GM10248 (cell line): ENCODE results near the gene COG5.
"Not testable (repeated sequence)": the region's sequence is repeated elsewhere in the genome, so short reads cannot be mapped to it uniquely, and the experiment has no call there.

Source experiments
- CTCF ChIA-PET: fragments of 300-600 bp; sonication (Branson Sonifier 250); formaldehyde crosslinking; extraction: SDS; loops from one replicate; lab custom pipeline; 2021; ENCODE audit warnings: antibody characterized with exemption; lab: Yijun Ruan, JAX
- POLR2A ChIA-PET: fragments of 350-650 bp; sonication (Branson Sonifier 250); formaldehyde crosslinking; extraction: SDS; loops from one replicate; lab custom pipeline; 2020; ENCODE audit warnings: antibody characterized with exemption; lab: Yijun Ruan, JAX
- DNase-seq: peaks from one replicate; pipeline ENCODE4 v3.0.0; 2012; ENCODE audit errors: extremely low spot score
- TF ChIP-seq, protein P1 (sequence below): IDR thresholded peaks from 2 replicates; pipeline ENCODE4 v1.5.1; 2012; ENCODE audit warnings: mild to moderate bottlenecking, low read depth; ENCODE audit errors: extremely low read depth, missing control alignments, control extremely low read depth

COG5 gene

GRCh38 chr7:107162475-107162874 is 401.2 kb downstream of the COG5 start:
- no peak for DNase-seq
- ChIA-PET POLR2A (no interaction called here), CTCF (no interaction called here)

DNA sequence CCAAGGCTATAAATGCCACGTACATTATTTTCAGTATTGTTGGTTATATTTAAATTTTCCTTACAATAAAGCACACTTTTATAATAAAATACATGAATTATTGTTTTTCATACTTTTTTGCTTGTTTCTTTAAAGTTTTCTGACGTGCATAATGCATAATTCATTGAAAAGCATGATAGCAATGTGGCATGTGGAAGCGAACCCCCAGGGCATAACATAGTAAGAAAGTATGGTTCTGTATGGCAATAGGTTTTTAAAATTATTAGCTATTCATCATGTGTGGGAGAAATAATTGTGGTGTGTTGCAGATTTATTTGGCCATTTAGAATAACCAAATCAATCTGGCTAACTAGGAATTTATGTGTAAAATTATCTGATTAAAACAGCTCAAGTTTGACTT is 402.3 kb downstream of the COG5 start:
- DNase-seq: no peak
- CTCF ChIA-PET: interaction anchor here (1.1 kb wide), 1 partner anchor 11 kb away, joined by 3 read pairs; no protein-coding TSS in a partner anchor
- TF ChIP-seq, protein P1, sequence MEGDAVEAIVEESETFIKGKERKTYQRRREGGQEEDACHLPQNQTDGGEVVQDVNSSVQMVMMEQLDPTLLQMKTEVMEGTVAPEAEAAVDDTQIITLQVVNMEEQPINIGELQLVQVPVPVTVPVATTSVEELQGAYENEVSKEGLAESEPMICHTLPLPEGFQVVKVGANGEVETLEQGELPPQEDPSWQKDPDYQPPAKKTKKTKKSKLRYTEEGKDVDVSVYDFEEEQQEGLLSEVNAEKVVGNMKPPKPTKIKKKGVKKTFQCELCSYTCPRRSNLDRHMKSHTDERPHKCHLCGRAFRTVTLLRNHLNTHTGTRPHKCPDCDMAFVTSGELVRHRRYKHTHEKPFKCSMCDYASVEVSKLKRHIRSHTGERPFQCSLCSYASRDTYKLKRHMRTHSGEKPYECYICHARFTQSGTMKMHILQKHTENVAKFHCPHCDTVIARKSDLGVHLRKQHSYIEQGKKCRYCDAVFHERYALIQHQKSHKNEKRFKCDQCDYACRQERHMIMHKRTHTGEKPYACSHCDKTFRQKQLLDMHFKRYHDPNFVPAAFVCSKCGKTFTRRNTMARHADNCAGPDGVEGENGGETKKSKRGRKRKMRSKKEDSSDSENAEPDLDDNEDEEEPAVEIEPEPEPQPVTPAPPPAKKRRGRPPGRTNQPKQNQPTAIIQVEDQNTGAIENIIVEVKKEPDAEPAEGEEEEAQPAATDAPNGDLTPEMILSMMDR: no peak
- POLR2A ChIA-PET: no interaction called here

More at GRCh38 chr7:107162475-107162874, 401.2 kb downstream of the COG5 start:
- TF ChIP-seq, protein P1: no peak

DNA sequence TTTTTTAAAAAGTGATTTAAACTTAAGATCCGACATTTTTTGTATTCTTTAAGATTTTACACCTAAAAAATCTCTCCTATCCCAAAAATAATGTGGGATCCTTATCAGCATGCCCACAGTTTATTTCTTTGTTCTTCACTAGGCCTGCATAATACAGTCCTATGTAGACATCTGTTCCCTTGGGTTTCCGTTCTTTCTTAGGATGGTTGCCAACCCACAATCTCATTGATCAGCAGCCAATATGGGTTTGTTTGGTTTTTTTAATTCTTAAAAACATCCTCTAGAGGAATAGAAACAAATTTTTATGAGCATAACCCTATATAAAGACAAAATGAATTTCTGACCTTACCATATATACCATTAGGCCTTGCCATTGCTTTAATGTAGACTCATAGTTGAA is 403.3 kb downstream of the COG5 start:
- TF ChIP-seq, protein P1: no peak
- CTCF ChIA-PET: no interaction called here
- no peak for DNase-seq
- POLR2A ChIA-PET: no interaction called here

DNA sequence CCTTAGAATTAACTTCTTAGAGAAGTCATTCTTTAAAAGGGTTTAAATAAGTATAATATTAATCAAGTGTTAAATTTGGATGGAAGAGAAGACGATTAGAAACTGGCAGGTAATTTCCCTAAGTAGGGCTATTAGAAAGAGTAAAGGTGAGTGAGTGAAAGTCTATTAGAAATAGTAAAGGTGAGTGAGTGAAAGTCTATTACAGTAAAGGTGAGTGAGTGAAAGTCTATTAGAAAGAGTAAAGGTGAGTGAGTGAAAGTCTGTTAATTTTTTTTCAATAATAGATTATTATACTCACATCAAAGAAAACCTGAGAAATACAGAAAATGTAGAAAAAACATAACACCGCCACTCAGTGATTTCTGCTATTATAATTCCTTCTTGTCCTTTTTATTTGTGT is 405.7 kb downstream of the COG5 start:
- TF ChIP-seq, protein P1: no peak
- ChIA-PET POLR2A (no interaction called here), CTCF (interaction anchor here (0.6 kb wide), 1 partner anchor 365 kb away, joined by 3 read pairs; no protein-coding TSS in a partner anchor)
- DNase-seq: no peak

DNA sequence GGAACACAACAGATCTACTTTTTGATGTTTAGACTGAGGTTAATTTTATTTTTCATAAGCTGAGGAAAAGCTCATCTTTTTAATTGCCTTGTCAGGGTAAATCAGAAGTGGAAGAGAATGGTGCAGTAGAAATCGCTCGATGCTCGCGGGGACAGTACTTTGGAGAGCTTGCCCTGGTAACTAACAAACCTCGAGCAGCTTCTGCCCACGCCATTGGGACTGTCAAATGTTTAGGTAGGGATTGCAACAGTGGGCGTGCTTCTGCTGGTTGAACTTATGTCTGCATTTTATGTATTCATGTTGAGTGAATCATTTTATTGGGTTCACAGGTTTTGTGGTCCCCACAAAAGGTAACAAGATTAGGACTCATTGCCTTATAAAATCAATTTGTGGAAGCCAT is 406.6 kb downstream of the COG5 start:
- TF ChIP-seq, protein P1: no peak
- no peak for DNase-seq
- ChIA-PET POLR2A (no interaction called here), CTCF (interaction anchor here (1.2 to 2.2 kb wide), 2 partner anchors 10 kb away, joined by 3 to 10 read pairs; no protein-coding TSS in a partner anchor)

DNA sequence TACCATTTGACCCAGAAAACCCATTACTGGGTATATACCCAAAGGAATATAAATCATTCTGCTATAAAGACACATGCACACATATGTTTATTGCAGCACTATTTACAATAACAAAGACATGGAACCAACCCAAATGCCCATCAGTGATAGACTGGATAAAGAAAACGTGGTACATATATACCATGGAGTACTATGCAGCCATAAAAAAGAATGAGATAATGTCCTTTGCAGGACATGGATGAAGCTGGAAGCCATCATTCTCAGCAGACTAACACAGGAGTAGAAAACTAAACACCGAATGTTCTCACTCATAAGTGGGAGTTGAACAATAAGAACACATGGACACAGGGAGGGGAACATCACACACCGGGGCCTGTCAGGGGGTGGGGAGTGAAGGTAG is 408.0 kb downstream of the COG5 start:
- DNase-seq, POLR2A ChIA-PET: not testable (repeated sequence)
- CTCF ChIA-PET: interaction anchor here (2.2 kb wide), 1 partner anchor 8 kb away, joined by 10 read pairs; no protein-coding TSS in a partner anchor

DNA sequence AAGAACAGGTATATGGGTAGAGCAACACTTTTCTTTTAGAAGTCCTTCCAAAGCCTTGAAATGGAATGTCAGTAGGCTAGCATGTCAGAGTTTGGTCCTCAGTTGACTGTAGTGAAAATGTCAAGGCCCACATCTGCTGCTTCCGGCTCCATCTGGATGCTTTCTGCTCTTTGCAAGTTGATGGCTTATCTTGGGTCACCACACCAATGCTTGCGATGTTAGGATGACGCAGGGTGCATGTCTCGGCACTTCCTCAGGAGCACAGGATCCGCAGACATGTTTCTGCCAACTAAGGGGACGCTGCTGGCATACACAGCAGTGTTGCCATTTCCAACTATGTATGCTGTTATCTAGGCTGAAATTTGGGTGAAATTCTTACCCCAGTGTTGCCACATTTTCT is 408.9 kb downstream of the COG5 start:
- no peak for DNase-seq
- POLR2A ChIA-PET: no interaction called here
- CTCF ChIA-PET: no interaction called here
- TF ChIP-seq, protein P1: no peak
